ENCODE data around the gene MINDY4. TPM values are rescaled to one million over a fixed set of nuclear protein-coding genes. Genes with fewer than 3 reads are reported as not detected.

Gene MINDY4
- total RNA-seq, 3 donors from 2014 or later (not counting 1 experiment from before 2014, with no cell fraction given), result 1.1 to 1.7 (median 1.1) TPM

DNA sequence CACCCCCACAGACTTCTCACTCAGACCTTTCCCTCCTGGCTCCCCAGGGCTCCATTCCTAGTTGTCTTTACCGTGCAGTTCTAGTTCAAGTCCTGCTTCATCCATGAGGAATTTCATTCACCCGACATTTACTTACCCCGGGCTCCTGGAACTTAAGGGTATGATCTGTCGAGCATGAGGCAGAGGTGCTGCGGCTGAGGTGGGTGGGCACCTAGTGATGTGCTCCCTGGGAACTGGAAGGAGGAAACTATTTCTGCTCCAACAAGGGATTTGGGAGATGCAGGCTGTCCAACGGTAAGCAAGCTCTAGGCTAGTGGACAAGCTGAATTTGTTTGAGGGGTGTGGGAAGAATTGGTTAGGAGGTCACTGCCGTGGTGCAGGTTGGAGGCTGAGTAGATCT lies 110.2 kb downstream of the MINDY4 start:
- Mint-ChIP-seq H3K36me3 (no peaks in the 10 kb centered on the region), H3K9me3 (no peaks in the 10 kb centered on the region), H3K27me3 (ENCODE audit: low read depth in 2 of 2) (peaks cover 0 to 2% of the 10 kb centered on the region in 2 donors), H3K4me3 (no peak overlapping the region), H3K4me1 (no peaks in the 10 kb centered on the region), H3K27ac (no peak overlapping the region)
- intact Hi-C loops (cut with micrococcal nuclease), result no loop called here
- Histone ChIP-seq H3K4me3 (ENCODE audit: low read length) (no peak overlapping the region), H3K4me1 (ENCODE audit: control insufficient read depth, insufficient read depth, low read length) (no peaks in the 10 kb centered on the region), H3K36me3 (ENCODE audit: control insufficient read depth, insufficient read depth, low read length) (no peaks in the 10 kb centered on the region), H3K27me3 (ENCODE audit: control insufficient read depth, insufficient read depth, low read length) (no peaks in the 10 kb centered on the region), H3K27ac (ENCODE audit: low read length) (no peak overlapping the region), H3K9me3 (ENCODE audit: control insufficient read depth, insufficient read depth, low read length) (no peaks in the 10 kb centered on the region)
- no peak for DNase-seq
- ATAC-seq, result no peak
- WGBS (ENCODE audit: insufficient coverage), result 90% methylated on average over 7 of the region's 7 CpGs
- TF ChIP-seq, protein P1, sequence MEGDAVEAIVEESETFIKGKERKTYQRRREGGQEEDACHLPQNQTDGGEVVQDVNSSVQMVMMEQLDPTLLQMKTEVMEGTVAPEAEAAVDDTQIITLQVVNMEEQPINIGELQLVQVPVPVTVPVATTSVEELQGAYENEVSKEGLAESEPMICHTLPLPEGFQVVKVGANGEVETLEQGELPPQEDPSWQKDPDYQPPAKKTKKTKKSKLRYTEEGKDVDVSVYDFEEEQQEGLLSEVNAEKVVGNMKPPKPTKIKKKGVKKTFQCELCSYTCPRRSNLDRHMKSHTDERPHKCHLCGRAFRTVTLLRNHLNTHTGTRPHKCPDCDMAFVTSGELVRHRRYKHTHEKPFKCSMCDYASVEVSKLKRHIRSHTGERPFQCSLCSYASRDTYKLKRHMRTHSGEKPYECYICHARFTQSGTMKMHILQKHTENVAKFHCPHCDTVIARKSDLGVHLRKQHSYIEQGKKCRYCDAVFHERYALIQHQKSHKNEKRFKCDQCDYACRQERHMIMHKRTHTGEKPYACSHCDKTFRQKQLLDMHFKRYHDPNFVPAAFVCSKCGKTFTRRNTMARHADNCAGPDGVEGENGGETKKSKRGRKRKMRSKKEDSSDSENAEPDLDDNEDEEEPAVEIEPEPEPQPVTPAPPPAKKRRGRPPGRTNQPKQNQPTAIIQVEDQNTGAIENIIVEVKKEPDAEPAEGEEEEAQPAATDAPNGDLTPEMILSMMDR (IDR thresholded peaks at IDR 0.05), result no peak

DNA sequence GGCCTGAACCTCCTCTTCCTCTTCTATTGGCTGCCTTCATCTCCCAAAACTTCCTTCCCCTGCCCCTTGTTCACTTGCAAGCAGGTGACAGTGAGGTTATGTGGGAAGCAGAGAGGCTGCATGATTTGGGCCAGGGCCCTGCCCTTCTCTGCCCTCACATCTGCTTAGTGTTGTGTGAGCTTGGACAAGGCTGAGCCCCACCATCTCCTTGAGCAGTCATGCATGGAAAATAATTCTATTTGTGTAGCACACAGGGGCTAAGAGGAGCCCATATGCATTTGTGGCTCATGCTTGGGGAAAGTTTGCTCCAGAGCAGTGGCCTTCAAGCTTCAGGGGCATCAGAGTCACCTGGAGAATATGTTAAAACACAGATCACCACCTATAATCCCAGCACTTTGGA lies 113.7 kb downstream of the MINDY4 start:
- H3K27ac ChIP-seq (ENCODE audit: low read length), result no peak overlapping the region
- no peaks in the 10 kb centered on the region for H3K4me1 Mint-ChIP-seq
- H3K4me3 Mint-ChIP-seq, result no peak overlapping the region
- no peaks in the 10 kb centered on the region for H3K36me3 Mint-ChIP-seq
- H3K9me3 Mint-ChIP-seq, result no peaks in the 10 kb centered on the region
- no peaks in the 10 kb centered on the region for H3K9me3 ChIP-seq (ENCODE audit: control insufficient read depth, insufficient read depth, low read length)
- TF ChIP-seq, protein P1 (IDR thresholded peaks at IDR 0.05), result no peak
- DNase-seq (no peak), ATAC-seq (no peak)
- H3K4me1 ChIP-seq (ENCODE audit: control insufficient read depth, insufficient read depth, low read length), result no peaks in the 10 kb centered on the region
- no peaks in the 10 kb centered on the region for H3K36me3 ChIP-seq (ENCODE audit: control insufficient read depth, insufficient read depth, low read length)
- intact Hi-C loops (cut with micrococcal nuclease), result no loop called here
- no peaks in the 10 kb centered on the region for H3K27me3 Mint-ChIP-seq (ENCODE audit: low read depth in 2 of 2)
- H3K4me3 ChIP-seq (ENCODE audit: low read length), result no peak overlapping the region
- no peak overlapping the region for H3K27ac Mint-ChIP-seq
- H3K27me3 ChIP-seq (ENCODE audit: control insufficient read depth, insufficient read depth, low read length), result no peaks in the 10 kb centered on the region

DNA sequence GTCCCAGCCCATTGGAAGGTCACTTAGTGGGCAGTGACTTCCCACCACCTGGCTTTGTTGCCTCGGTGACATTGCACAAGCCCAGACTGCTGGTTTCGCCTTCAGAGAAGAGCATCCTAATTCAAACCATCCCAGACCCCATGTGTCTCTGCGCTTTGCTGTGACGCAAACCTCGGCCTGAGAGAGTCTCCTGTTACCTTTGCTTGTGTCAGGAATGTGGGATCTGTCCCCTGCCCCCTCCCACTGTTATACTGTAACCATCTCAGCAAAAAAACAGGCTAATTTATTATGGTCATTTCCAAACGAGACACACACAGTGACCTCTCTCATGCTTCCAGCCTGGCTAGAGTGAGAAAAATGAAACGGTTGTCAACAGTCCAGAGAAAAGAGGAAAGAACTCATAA lies 115.4 kb downstream of the MINDY4 start:
- Histone ChIP-seq H3K36me3 (ENCODE audit: control insufficient read depth, insufficient read depth, low read length) (no peaks in the 10 kb centered on the region), H3K4me3 (ENCODE audit: low read length) (no peak overlapping the region), H3K27me3 (ENCODE audit: control insufficient read depth, insufficient read depth, low read length) (no peaks in the 10 kb centered on the region), H3K4me1 (ENCODE audit: control insufficient read depth, insufficient read depth, low read length) (no peaks in the 10 kb centered on the region), H3K27ac (ENCODE audit: low read length) (no peak overlapping the region), H3K9me3 (ENCODE audit: control insufficient read depth, insufficient read depth, low read length) (no peaks in the 10 kb centered on the region)
- TF ChIP-seq, protein P1 (IDR thresholded peaks at IDR 0.05), result no peak
- Mint-ChIP-seq H3K36me3 (no peaks in the 10 kb centered on the region), H3K4me3 (no peak overlapping the region), H3K27me3 (ENCODE audit: low read depth in 2 of 2) (no peaks in the 10 kb centered on the region), H3K4me1 (no peaks in the 10 kb centered on the region), H3K27ac (no peak overlapping the region), H3K9me3 (no peaks in the 10 kb centered on the region)
- WGBS (ENCODE audit: insufficient coverage), result 88% methylated on average over 7 of the region's 7 CpGs
- DNase-seq, result no peak
- intact Hi-C loops (cut with micrococcal nuclease), result no loop called here
- no peak for ATAC-seq

DNA sequence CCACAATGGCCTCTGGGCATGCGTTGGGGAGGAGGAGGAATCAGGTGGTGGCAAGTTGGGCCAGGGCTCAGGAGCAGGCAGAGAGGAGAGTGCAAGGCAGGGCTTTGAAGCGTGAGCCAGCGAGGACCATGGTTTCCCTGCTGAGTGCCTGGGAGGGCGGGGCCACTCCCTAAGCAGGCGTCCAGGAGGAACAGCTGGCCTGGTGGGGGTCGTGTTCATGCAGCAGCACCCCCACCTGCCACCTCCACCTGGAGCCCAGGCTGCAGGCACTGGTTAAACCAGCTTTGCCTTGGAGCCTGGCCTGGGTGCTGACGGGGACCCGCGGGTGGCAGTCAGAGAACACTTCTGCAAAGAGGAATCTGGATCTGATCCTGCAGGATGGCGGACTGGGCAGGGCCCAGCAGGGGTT lies 116.3 kb downstream of the MINDY4 start:
- ATAC-seq (no peak), DNase-seq (no peak)
- Histone ChIP-seq H3K4me3 (ENCODE audit: low read length) (no peak overlapping the region), H3K4me1 (ENCODE audit: control insufficient read depth, insufficient read depth, low read length) (no peaks in the 10 kb centered on the region), H3K36me3 (ENCODE audit: control insufficient read depth, insufficient read depth, low read length) (no peaks in the 10 kb centered on the region), H3K27ac (ENCODE audit: low read length) (no peak overlapping the region), H3K27me3 (ENCODE audit: control insufficient read depth, insufficient read depth, low read length) (no peaks in the 10 kb centered on the region), H3K9me3 (ENCODE audit: control insufficient read depth, insufficient read depth, low read length) (no peaks in the 10 kb centered on the region)
- Mint-ChIP-seq H3K4me3 (no peak overlapping the region), H3K27me3 (ENCODE audit: low read depth in 2 of 2) (peaks cover 0 to 2% of the 10 kb centered on the region in 2 donors), H3K36me3 (no peaks in the 10 kb centered on the region), H3K27ac (no peak overlapping the region), H3K9me3 (no peaks in the 10 kb centered on the region), H3K4me1 (no peaks in the 10 kb centered on the region)
- 75% methylated on average over 10 of the region's 10 CpGs for WGBS (ENCODE audit: insufficient coverage)
- TF ChIP-seq, protein P1 (IDR thresholded peaks at IDR 0.05), result no peak
- intact Hi-C loops (cut with micrococcal nuclease), result no loop called here
